HepG2 (cell line): ENCODE data around the gene ST7L. TPM values are rescaled to one million over a fixed set of nuclear protein-coding genes. Genes with fewer than 3 reads are reported as not detected.
A peak's percentile ranks its signal among the peaks of the same experiment; 100 is the strongest.

Experiments
- ATAC-seq: fragments of 200-7000 bp; cut with Tn5 transposase; 3 replicates; pipeline ENCODE4 v1.9.1; 2020; ENCODE audit warnings: mild to moderate bottlenecking, moderate library complexity
- BruUV-seq: library from RNA; stranded (reverse); fragments of 400-500 nt; replicated peaks from 2 replicates; lab custom pipeline; 2021; lab: Mats Ljungman, UMichigan
- CTCF ChIA-PET: fragments of 300-600 bp; formaldehyde crosslinking; extraction: SDS; loops from one replicate; lab custom pipeline; 2021; ENCODE audit warnings: low total read pairs, inconsistent platforms, low intra/inter-chr PET ratio; lab: Yijun Ruan, JAX
- POLR2A ChIA-PET: fragments of 350-600 bp; sonication (Branson Sonifier 250); formaldehyde crosslinking; loops from one replicate; lab custom pipeline; 2020; ENCODE audit warnings: antibody characterized with exemption, inconsistent platforms; lab: Yijun Ruan, JAX
- DNase-seq: peaks from one replicate; pipeline ENCODE4 v3.0.0-alpha.2; 2015; ENCODE audit warnings: low spot score
- FAIRE-seq: peaks from 3 replicates; lab custom pipeline; 2011; peaks lifted over from hg19 to GRCh38; lab: Jason Lieb, UNC
- H2AFZ ChIP-seq: one replicate; pipeline ENCODE4 v1.6.1; 2011; ENCODE audit warnings: low read length, inconsistent platforms
- H3K27ac ChIP-seq: fragments of 300-600 bp; 3 replicates; pipeline ENCODE4 v1.8.0; 2011; ENCODE audit warnings: mixed run types, mild to moderate bottlenecking, mixed read lengths, low read length, inconsistent platforms; ENCODE audit not compliant: insufficient read depth; ENCODE audit errors: extremely low read length
- H3K27me3 ChIP-seq, 2 experiments: fragments of 200-600 bp in 1 of 2; 2 replicates in 1 of 2; 3 replicates in 1 of 2; pipeline versions ENCODE4 v1.6.0 to v1.8.0; 2011; ENCODE audit warnings: low read length in 2 of 2, mild to moderate bottlenecking in 2 of 2, moderate library complexity in 2 of 2, inconsistent platforms in 1 of 2; ENCODE audit not compliant: insufficient read depth in 2 of 2, control insufficient read depth in 1 of 2
- H3K36me3 ChIP-seq, 2 experiments: fragments of 200-600 bp in 1 of 2; replicated peaks in 1 of 2; 2 replicates in 1 of 2; 3 replicates in 1 of 2; pipeline versions ENCODE4 v1.5.1 to v1.8.0; 2011; ENCODE audit warnings: low read length in 2 of 2, inconsistent platforms in 1 of 2; ENCODE audit not compliant: insufficient read depth in 2 of 2, control insufficient read depth in 1 of 2
- H3K4me1 ChIP-seq: 2 replicates; pipeline ENCODE4 v1.5.1; 2012; ENCODE audit warnings: low read length, inconsistent platforms; ENCODE audit not compliant: insufficient read depth
- H3K4me2 ChIP-seq: 2 replicates; pipeline ENCODE4 v1.6.0; 2011; ENCODE audit warnings: low read depth, low read length, inconsistent platforms
- H3K4me3 ChIP-seq, 3 experiments: fragments of 200-600 bp in 1 of 3; sonication (generic), shearing (Covaris generic) in 1 of 3; replicated peaks in 1 of 3; 2 replicates each; pipeline ENCODE4 v1.5.1; 2011 to 2016; ENCODE audit warnings: low read length in 3 of 3, inconsistent platforms in 2 of 3, low read depth in 2 of 3, mild to moderate bottlenecking in 2 of 3, control low read depth in 1 of 3, mixed read lengths in 1 of 3; ENCODE audit not compliant: insufficient read depth in 1 of 3
- H3K79me2 ChIP-seq: one replicate; pipeline ENCODE4 v1.6.1; 2011; ENCODE audit warnings: low read length, inconsistent platforms; ENCODE audit not compliant: insufficient read depth
- H3K9ac ChIP-seq: 2 replicates; pipeline ENCODE4 v1.6.0; 2011; ENCODE audit warnings: mild to moderate bottlenecking, low read depth, low read length, inconsistent platforms; ENCODE audit not compliant: insufficient read depth
- H3K9me3 ChIP-seq: 2 replicates; pipeline ENCODE4 v1.5.1; 2012; ENCODE audit warnings: mild to moderate bottlenecking, low read length
- H4K20me1 ChIP-seq: 2 replicates; pipeline ENCODE4 v1.6.0; 2011; ENCODE audit warnings: inconsistent platforms, mild to moderate bottlenecking, low read length, moderate library complexity; ENCODE audit not compliant: insufficient read depth
- FOSL2 ChIP-seq: sonication (generic); formaldehyde crosslinking; IDR thresholded peaks from 2 replicates; pipeline ENCODE4 v1.4.0; 2020; ENCODE audit warnings: missing genetic modification reagents
- GABPA ChIP-seq, 2 experiments: IDR thresholded peaks; 2 replicates each; pipeline ENCODE4 v1.6.1; 2011 to 2016; ENCODE audit warnings: low read depth in 2 of 2, low read length in 1 of 2, missing biosample characterization in 1 of 2, missing genetic modification characterization in 1 of 2
- GTF3A ChIP-seq: sonication (generic); formaldehyde crosslinking; conservative IDR thresholded peaks from 2 replicates; pipeline ENCODE4 v1.4.0; 2020; ENCODE audit warnings: mild to moderate bottlenecking, missing genetic modification reagents
- GZF1 ChIP-seq: sonication (generic); formaldehyde crosslinking; IDR thresholded peaks from 2 replicates; pipeline ENCODE4 v1.5.1; 2020; ENCODE audit warnings: mild to moderate bottlenecking, missing genetic modification reagents
- NPAS2 ChIP-seq: sonication (generic); formaldehyde crosslinking; IDR thresholded peaks from 2 replicates; pipeline ENCODE4 v1.8.0; 2022; ENCODE audit warnings: mild to moderate bottlenecking, missing genetic modification reagents, borderline replicate concordance
- RCOR2 ChIP-seq: IDR thresholded peaks from 2 replicates; pipeline ENCODE4 v1.6.1; 2016; ENCODE audit warnings: missing biosample characterization, missing genetic modification reagents
- SALL1 ChIP-seq: sonication (generic); formaldehyde crosslinking; IDR thresholded peaks from 2 replicates; pipeline ENCODE4 v1.8.0; 2022; ENCODE audit warnings: mild to moderate bottlenecking, missing genetic modification reagents
- ZNF136 ChIP-seq: sonication (generic); formaldehyde crosslinking; IDR thresholded peaks from 2 replicates; pipeline ENCODE4 v1.8.1; 2022; ENCODE audit warnings: low read depth, mild to moderate bottlenecking, moderate library complexity, missing genetic modification reagents
- ZNF263 ChIP-seq: sonication (generic); formaldehyde crosslinking; IDR thresholded peaks from 2 replicates; pipeline ENCODE4 v1.4.0; 2020; ENCODE audit warnings: missing genetic modification reagents
- ZNF430 ChIP-seq: sonication (generic); formaldehyde crosslinking; IDR thresholded peaks from 2 replicates; pipeline ENCODE4 v1.9.0; 2021; ENCODE audit warnings: mild to moderate bottlenecking, missing genetic modification reagents
- ZNF577 ChIP-seq: sonication (generic); formaldehyde crosslinking; IDR thresholded peaks from 2 replicates; pipeline ENCODE4 v1.4.0; 2020; ENCODE audit warnings: mild to moderate bottlenecking, low read depth, missing genetic modification reagents, borderline replicate concordance
- WGBS: methylation state at CpG from one replicate; pipeline ENCODE4 v1.1.6; 2017; ENCODE audit warnings: low lambda C conversion rate; 5-methylcytosine and 5-hydroxymethylcytosine counted together
- in situ Hi-C: cut with HindIII; loops from 2 replicates; pipeline ENCODE4 v1.10.0; 2017; ENCODE audit warnings: low pct_unique_long_range_greater_than_20kb; ENCODE audit not compliant: extremely low pct_ligation_motif_present
- intact Hi-C: fragments of 100-400 bp; cut with micrococcal nuclease; formaldehyde crosslinking; loops from one replicate; pipeline ENCODE4 v1.10.0; 2022; ENCODE audit not compliant: unreplicated experiment
- polyA plus RNA-seq, 8 experiments: library from polyadenylated mRNA; depleted of rRNA in 3 of 8; stranded (reverse) in 7 of 8; unstranded in 1 of 8; fragments of >200 nt; fragmentation: Illumina TruSeq in 4 of 8; extraction: Trizol in 4 of 8; gene quantifications; 2 replicates each; pipeline versions ENCODE4 v1.2.1 to v1.2.3, GENCODE V29; 2011 to 2016; ENCODE audit warnings: low read depth in 4 of 8, missing spikeins in 1 of 8, mixed read lengths in 1 of 8; ENCODE audit not compliant: insufficient read depth in 1 of 8
- total RNA-seq, 5 experiments: library from RNA; depleted of rRNA; stranded (reverse); fragments of >200 nt; fragmentation: Illumina TruSeq; extraction: Trizol; gene quantifications; 2 replicates each; pipeline ENCODE4 v1.2.3, GENCODE V29; 2016; ENCODE audit warnings: low read depth in 1 of 5
- TF ChIP-seq, protein P1 (sequence below): sonication (generic); formaldehyde crosslinking; IDR thresholded peaks from 2 replicates; pipeline ENCODE4 v1.4.0; 2020; ENCODE audit warnings: missing genetic modification reagents
- TF ChIP-seq, protein P2 (sequence below): sonication (generic); formaldehyde crosslinking; IDR thresholded peaks from 2 replicates; pipeline ENCODE4 v1.8.1; 2023; ENCODE audit warnings: mild to moderate bottlenecking, missing genetic modification reagents
- TF ChIP-seq, protein P3 (sequence below): sonication (generic); formaldehyde crosslinking; IDR thresholded peaks from 2 replicates; pipeline ENCODE4 v1.9.0; 2021; ENCODE audit warnings: missing genetic modification reagents, borderline replicate concordance

Gene ST7L
- total and polyA plus RNA-seq, 2 of the 13 experiments (the other 11 are each of a cell fraction or from before 2014, with no cell fraction given): 8.6 to 19.9 TPM

DNA sequence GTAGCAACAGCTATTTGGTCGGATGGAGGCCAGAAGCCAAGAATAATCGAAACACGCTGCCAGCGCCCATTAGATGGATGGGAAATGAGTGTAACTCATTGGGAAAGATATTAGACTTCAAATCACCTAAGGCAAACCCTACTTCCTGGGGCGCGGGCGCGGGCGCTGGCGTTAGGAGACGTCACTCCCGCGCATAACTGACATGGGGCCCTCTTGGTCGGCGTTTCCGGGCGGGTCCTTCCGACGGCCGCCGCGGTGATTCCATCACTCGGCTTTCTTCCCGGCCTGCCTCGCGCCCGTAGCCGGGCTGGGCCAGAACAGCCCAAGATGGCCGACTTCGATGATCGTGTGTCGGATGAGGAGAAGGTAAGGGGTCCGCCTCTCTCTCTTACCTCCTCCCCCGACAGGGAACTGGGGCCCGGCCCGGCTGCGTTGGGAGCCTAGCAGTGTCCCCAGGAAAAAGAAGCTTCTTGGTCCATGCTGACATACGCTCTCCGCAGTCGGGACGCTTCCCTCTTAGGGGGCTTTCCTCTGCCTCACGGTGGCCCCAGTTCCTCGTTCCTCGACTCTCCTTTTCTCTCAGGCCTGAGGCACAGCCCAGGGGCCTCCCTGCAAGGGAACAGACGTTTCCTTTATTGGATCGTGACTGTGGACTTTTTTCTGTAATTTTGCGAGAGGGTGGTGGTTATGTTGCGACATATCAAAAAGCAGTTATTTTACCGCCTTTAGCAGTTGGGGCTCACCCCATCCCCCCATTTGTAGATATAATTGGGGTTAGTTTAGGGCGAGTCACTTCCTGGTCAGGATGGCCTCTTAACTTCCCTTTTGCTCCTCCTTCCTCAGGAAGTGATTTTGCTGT, 806 bp upstream of the ST7L start, which contains the start of gene CAPZA1 (continued):
- TF ChIP-seq, protein P1, sequence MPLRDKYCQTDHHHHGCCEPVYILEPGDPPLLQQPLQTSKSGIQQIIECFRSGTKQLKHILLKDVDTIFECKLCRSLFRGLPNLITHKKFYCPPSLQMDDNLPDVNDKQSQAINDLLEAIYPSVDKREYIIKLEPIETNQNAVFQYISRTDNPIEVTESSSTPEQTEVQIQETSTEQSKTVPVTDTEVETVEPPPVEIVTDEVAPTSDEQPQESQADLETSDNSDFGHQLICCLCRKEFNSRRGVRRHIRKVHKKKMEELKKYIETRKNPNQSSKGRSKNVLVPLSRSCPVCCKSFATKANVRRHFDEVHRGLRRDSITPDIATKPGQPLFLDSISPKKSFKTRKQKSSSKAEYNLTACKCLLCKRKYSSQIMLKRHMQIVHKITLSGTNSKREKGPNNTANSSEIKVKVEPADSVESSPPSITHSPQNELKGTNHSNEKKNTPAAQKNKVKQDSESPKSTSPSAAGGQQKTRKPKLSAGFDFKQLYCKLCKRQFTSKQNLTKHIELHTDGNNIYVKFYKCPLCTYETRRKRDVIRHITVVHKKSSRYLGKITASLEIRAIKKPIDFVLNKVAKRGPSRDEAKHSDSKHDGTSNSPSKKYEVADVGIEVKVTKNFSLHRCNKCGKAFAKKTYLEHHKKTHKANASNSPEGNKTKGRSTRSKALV (CRISPR knock-in tag): no peak
- TF ChIP-seq, protein P2, sequence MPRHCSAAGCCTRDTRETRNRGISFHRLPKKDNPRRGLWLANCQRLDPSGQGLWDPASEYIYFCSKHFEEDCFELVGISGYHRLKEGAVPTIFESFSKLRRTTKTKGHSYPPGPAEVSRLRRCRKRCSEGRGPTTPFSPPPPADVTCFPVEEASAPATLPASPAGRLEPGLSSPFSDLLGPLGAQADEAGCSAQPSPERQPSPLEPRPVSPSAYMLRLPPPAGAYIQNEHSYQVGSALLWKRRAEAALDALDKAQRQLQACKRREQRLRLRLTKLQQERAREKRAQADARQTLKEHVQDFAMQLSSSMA (CRISPR knock-in tag): no peak; the same call in 1 of the 2 replicates
- TF ChIP-seq GZF1 (CRISPR knock-in tag): no peak
- peak; percentile 53 for TF ChIP-seq SALL1

DNA sequence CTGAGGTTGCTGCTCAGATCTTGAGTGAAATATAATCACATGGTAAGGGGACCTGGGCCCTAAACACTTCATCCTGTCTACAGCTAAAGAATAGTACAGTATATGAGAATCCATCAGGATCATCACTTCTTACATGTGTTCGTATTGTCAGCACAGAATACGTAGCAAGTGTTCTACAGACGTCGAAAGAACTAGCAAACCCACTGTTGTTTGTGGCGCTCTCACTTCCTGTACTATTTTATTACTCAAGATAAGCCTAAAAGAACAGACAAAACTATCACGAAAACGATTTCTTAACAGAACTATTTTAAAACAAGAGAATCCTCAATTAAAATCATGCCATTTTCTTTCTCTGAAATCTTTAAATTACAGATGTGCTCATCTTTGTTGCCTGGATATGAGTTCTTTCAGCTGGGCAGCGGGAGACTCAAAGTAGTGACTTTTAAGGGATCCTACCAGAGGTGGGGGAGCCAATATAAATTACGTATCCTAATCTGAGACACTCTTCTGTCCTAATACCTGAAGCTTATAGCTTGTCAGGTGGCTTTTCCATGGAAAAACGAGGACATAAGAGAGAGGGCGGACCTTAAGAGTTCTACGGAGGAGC, 724 bp downstream of the ST7L start:
- peak overlapping the region; percentile 95 for H3K27ac ChIP-seq
- in situ Hi-C loops (loop anchor here (5.0 kb wide), 2 partner anchors 89 to 226 kb away; partner anchors contain the start of gene RHOC), intact Hi-C loops (loop anchor here (2.0 kb wide), 1 partner anchor 57 kb away; the partner anchor contains the start of gene MOV10)
- peak overlapping the region; percentile 96 for H3K9ac ChIP-seq
- ATAC-seq: peak; percentile 4; the same call in 1 of the 3 replicates
- peaks cover 32% of the 10 kb centered on the region for H3K4me1 ChIP-seq
- no peak overlapping the region for H2AFZ ChIP-seq
- no peak for DNase-seq
- peak overlapping the region; percentile 89 for H3K4me2 ChIP-seq
- ChIA-PET POLR2A (interaction anchor here (0.6 to 2.1 kb wide), 10 partner anchors 9 to 1140 kb away, joined by 3 to 24 read pairs (median 6); partner anchors contain the start of gene MOV10), CTCF (no interaction called here)
- H4K20me1 ChIP-seq: peaks cover 13% of the 10 kb centered on the region
- no peaks in the 10 kb centered on the region; a peak in 2 of 5 replicates for H3K27me3 ChIP-seq
- H3K9me3 ChIP-seq: no peaks in the 10 kb centered on the region
- no peak for FAIRE-seq
- under 1% methylated on average over 12 of the region's 12 CpGs for WGBS
- peaks cover 0 to 13% of the 10 kb centered on the region in 2 experiments; a peak in 3 of 5 replicates for H3K36me3 ChIP-seq
- H3K4me3 ChIP-seq: peak overlapping the region; percentile 88 to 94 (median 92)
- TSS peak; percentile 59 for BruUV-seq
- H3K79me2 ChIP-seq: peaks cover 63% of the 10 kb centered on the region
- TF ChIP-seq GABPA (IDR thresholded peaks at IDR 0.05; ENCODE audit: low read depth, low read length) (no peak), GABPA (CRISPR knock-in tag; IDR thresholded peaks at IDR 0.05; ENCODE audit: low read depth) (peak; percentile 23; the same call in 1 of the 2 replicates), ZNF430 (0 out of 2 replicates have a peak, but pooled peaks have one; percentile 3), ZNF263 (no peak), ZNF136 (CRISPR knock-in tag) (no peak), GTF3A (0 out of 2 replicates have a peak, but pooled peaks have one; percentile 14), FOSL2 (CRISPR knock-in tag) (no peak), NPAS2 (CRISPR knock-in tag) (no peak), ZNF577 (no peak), RCOR2 (CRISPR knock-in tag) (no peak)
- TF ChIP-seq, protein P3, sequence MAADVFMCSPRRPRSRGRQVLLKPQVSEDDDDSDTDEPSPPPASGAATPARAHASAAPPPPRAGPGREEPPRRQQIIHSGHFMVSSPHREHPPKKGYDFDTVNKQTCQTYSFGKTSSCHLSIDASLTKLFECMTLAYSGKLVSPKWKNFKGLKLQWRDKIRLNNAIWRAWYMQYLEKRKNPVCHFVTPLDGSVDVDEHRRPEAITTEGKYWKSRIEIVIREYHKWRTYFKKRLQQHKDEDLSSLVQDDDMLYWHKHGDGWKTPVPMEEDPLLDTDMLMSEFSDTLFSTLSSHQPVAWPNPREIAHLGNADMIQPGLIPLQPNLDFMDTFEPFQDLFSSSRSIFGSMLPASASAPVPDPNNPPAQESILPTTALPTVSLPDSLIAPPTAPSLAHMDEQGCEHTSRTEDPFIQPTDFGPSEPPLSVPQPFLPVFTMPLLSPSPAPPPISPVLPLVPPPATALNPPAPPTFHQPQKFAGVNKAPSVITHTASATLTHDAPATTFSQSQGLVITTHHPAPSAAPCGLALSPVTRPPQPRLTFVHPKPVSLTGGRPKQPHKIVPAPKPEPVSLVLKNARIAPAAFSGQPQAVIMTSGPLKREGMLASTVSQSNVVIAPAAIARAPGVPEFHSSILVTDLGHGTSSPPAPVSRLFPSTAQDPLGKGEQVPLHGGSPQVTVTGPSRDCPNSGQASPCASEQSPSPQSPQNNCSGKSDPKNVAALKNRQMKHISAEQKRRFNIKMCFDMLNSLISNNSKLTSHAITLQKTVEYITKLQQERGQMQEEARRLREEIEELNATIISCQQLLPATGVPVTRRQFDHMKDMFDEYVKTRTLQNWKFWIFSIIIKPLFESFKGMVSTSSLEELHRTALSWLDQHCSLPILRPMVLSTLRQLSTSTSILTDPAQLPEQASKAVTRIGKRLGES (CRISPR knock-in tag): no peak
